LNCaP clone FGC (cell line): Measurements from ENCODE around the gene GNB1.
A peak's percentile ranks its signal among the peaks of the same experiment; 100 is the strongest.

Experiments used
- DNase-seq: peaks from one replicate; pipeline ENCODE4 v3.0.0-alpha.2; 2011; ENCODE audit warnings: low read depth
- H3K4me3 ChIP-seq: 2 replicates; pipeline ENCODE4 v1.5.1; 2011; ENCODE audit warnings: mild to moderate bottlenecking, low read depth, low read length, control low read depth
- TF ChIP-seq, protein P1 (sequence below): IDR thresholded peaks from 2 replicates; pipeline ENCODE4 v1.5.1; 2012; ENCODE audit warnings: mild to moderate bottlenecking; ENCODE audit not compliant: control insufficient read depth, insufficient read depth; ENCODE audit errors: extremely low read depth

Gene GNB1

DNA sequence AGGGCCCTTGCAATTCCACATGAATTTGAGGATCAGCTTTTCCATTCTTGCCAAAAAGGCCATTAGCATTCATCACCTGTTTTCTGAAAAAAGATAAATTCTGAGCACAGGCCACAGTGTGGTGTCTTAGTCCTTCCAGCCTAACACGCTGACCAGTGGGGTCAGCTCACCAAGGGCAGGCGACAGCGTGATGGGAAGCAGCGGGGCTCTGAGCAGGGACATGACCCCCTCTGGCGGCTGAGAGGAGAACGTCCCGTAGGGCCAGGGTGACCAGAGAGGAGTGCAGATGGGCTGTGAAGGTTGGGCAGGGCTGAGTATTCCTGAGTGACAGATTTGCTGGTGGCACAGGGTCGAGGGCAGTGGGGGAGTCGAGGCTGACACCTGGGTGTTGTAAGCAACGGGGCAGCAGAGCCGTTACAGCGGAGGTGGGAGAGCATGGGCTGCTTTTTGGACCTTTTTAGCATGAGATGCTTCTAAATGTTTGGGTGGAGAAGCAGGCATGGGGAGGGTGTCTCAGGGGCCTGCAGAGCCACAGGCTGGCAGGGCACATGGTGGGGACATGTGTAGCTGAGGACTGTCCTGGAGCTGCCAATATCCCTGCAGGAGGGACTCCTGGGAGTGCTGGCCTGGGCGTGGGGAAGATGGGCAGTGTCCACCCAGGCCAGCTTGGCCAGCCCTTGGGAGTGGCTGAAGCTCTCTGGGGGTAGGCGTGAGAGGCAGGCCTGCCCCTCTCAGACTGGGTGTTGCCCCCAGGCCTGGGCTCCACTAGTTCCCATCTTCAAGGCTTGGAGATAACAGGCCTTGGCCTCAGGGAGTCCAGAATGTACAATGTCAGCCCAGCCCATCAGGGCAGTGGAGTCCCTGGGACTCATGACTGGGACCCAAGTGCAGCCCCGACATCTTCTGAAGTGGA is 15.6 kb upstream of the GNB1 start:
- TF ChIP-seq, protein P1, sequence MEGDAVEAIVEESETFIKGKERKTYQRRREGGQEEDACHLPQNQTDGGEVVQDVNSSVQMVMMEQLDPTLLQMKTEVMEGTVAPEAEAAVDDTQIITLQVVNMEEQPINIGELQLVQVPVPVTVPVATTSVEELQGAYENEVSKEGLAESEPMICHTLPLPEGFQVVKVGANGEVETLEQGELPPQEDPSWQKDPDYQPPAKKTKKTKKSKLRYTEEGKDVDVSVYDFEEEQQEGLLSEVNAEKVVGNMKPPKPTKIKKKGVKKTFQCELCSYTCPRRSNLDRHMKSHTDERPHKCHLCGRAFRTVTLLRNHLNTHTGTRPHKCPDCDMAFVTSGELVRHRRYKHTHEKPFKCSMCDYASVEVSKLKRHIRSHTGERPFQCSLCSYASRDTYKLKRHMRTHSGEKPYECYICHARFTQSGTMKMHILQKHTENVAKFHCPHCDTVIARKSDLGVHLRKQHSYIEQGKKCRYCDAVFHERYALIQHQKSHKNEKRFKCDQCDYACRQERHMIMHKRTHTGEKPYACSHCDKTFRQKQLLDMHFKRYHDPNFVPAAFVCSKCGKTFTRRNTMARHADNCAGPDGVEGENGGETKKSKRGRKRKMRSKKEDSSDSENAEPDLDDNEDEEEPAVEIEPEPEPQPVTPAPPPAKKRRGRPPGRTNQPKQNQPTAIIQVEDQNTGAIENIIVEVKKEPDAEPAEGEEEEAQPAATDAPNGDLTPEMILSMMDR: peak; percentile 94
- no peak overlapping the region for H3K4me3 ChIP-seq
- DNase-seq: no peak

DNA sequence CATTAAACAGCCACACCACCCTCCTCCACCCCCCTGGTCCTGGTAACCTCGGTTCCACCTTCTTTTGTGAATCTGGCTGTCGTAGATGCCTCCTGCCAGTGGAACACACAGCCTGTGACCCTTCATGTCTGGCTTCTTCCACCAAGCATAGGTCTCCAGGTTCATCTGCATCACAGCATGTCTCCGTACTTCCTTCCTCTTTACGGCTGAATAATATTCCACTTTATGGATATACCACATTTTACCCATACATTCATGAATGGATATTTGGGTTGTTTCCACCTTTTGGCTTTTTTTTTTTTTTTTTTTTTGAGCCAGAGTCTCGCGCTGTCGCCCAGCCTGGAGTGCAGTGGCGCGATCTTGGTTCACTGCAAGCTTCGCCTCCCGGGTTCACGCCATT is 12.3 kb upstream of the GNB1 start:
- no peak overlapping the region for H3K4me3 ChIP-seq
- no peak for DNase-seq
- TF ChIP-seq, protein P1: no peak

DNA sequence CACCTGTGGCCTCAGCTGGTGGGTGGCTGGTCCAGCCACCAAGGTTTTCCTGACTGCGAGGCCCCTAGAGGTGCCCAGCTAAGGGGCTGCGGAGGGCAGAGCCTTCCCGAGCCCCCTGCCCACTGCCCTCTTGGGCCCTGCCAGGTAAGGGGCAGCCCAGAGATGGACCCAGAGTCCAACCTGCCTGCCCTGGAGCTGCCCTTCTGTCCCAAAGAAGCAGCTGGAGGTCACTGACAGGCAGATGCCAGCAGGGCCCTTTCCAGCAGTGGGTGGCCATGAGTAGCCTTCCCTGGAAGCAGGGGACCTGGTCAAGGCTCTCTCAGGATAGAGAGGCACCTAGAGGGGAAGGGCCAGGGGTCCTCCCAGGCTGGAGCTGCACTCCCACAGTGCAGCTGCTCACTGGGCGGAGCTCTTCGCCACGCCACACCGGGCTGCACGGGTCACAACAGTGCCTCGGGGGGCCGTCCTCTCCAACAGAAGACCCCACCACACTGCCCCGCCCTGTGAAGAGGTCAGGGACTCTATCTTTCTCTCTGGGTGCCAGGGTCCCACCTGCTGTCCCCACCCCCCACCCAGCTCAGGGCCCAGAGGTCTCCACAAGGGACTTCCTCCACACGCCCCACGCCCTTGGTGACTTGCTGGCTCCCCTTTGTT is 10.9 kb upstream of the GNB1 start:
- H3K4me3 ChIP-seq: no peak overlapping the region
- no peak for DNase-seq
- TF ChIP-seq, protein P1: no peak

DNA sequence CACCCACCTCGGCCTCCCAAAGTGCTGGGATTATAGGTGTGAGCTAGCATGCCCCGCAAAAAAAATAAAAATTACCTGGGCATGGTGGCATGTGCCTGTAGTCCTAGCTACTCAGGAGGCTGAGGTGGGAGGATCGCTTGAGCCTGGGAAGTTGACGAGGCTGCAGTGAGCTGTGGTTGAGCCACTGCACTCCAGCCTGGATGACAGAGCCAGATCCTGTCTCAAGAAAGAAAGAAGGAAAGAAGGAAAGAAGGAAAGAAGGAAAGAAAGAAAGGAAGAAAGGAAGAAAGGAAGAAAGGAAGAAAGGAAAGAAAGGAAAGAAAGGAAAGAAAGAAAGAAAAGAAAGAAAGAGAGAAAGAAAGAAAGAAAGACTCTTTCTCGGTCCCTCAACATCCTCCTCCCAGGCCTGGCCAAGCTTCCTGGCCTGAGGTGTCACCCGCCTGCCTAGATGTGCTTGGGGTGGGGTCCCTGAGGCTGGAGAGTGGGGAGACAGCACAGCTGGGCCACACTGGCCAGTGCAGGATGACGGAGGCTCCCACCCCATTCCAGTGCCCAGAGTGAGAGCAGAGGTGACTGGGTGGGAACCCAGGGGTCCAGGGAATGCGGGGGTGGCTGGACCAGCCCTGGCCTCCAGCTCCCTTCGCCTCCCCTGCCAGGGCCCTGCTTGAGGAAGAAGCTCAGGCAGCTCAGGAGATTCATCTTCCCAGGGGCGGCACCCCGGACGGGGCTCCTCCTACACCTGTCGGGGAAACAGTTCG is 10.2 kb upstream of the GNB1 start:
- TF ChIP-seq, protein P1: no peak
- H3K4me3 ChIP-seq: no peak overlapping the region
- DNase-seq: no peak

DNA sequence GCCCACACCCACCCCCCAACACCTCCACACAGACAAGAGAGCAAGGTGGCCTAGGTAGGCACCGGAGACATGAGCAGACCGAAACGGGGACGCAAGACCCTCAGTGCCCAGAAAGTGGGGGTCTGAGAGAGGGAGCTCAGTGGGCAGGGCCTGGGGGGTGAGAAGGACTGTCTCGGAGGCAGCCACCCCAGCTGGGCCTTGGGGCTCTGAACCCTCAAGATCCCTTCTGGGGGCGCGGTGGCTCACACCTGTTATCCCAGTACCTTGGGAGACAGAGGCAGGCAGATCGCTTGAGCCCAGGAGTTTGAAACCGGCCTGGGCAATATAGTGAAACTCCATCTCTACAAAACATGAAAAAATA is 9.1 kb upstream of the GNB1 start:
- TF ChIP-seq, protein P1: no peak
- no peak overlapping the region for H3K4me3 ChIP-seq
- no peak for DNase-seq

DNA sequence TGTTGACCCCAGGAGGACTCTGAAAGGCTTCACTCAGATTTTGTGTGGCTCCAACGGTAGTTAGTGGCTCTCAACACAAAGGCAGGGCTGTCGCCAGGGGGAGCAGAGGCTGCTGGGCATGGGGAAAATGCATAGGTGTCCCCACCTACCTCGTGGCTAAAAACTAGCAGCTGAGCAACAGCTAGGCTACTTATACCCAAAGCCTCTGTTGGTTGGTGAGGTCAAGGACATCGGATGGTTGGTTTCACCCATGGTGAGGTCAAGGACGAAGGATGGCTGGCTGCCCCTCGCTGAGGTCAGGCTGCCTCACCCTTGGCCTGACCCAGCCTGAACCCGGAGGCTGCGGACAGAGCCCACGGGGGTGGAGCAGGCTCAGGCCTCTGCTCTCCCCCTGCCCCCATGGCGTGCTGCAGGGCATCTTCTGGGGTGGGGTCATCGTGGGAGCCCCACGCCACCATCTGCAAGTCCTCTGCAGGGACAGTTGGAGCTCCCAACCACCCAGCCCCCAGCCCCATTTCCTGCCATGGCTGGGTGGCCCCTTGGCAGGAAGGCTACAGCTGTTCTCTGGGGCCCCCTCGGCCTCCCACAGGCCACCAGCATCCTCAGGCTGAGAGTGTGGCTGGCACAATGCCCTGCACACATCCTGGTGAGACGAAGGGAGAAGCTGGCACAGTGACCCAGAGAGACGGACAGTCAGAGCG is 8.5 kb upstream of the GNB1 start:
- H3K4me3 ChIP-seq: no peak overlapping the region
- TF ChIP-seq, protein P1: peak; percentile 16; the same call in 1 of the 2 replicates
- no peak for DNase-seq
